ENCODE results near the gene ACSF3.

DNA sequence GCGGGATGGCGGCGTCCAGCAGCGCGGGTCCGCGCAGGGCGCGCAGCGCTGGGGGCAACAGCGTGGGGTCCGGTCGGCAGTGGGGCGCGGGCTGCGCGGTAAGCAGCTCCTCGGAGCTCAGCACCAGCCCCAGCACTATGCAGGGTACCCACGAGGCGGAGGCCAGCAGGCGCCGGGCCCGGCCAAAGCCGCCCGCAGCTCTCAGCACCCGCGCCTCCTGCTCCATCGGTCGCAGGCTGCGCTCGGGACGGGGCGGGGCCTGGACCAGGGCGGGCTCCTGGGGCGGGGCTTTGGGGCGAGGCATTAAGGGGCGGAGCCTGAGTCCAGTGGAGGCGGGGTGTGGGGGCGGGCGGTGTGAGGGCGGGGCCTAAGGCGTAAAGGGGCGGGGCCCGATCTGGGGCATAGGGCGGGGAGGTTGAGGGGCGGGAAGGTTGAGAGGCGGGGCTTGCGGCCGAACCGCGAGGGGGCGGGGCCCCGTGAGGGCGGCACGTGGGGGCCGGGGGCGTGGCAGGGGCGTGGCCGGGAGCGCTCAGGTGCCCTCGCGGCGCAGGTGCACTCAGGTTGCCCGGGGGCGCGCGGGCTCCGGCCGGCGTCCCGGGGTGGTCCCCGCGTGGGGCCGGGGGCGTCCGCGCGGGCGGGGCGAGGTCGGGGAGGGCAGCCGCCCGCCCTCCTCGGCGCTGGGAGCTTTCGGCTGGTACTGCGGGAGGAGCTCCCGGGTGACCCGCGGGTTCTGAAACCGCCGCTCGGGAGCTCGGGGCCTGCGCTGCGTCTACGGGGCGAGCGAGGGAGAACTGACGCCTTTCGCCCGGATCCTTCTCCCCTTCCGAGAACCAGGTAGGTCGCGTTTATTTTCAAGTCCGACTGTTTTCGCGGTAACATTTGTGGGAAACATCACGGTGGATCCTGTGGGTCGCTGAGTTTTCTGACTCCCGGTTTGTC lies 108.1 kb downstream of the ACSF3 start:
- no peak for TF ChIP-seq POLR2A (IDR thresholded peaks at IDR 0.05)
- TF ChIP-seq, protein P1, sequence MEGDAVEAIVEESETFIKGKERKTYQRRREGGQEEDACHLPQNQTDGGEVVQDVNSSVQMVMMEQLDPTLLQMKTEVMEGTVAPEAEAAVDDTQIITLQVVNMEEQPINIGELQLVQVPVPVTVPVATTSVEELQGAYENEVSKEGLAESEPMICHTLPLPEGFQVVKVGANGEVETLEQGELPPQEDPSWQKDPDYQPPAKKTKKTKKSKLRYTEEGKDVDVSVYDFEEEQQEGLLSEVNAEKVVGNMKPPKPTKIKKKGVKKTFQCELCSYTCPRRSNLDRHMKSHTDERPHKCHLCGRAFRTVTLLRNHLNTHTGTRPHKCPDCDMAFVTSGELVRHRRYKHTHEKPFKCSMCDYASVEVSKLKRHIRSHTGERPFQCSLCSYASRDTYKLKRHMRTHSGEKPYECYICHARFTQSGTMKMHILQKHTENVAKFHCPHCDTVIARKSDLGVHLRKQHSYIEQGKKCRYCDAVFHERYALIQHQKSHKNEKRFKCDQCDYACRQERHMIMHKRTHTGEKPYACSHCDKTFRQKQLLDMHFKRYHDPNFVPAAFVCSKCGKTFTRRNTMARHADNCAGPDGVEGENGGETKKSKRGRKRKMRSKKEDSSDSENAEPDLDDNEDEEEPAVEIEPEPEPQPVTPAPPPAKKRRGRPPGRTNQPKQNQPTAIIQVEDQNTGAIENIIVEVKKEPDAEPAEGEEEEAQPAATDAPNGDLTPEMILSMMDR (IDR thresholded peaks at IDR 0.05): no peak

Measured in breast epithelium (tissue), 3 donors.